ENCODE results near the gene NIPSNAP2.
A peak's percentile ranks its signal among the peaks of the same experiment; 100 is the strongest.
"Not testable (repeated sequence)": the region's sequence is repeated elsewhere in the genome, so short reads cannot be mapped to it uniquely, and the experiment has no call there.

The NIPSNAP2 gene

GRCh38 chr7:55964261-55965099 lies at the start of gene NIPSNAP2:
TSS of gene NIPSNAP2 (plus strand) at chr7:55964585. CDS start at chr7:55964610, 25 bp downstream.
- peak; percentile 80 for DNase-seq (ENCODE audit: low spot score)

GRCh38 chr7:55917771-55918170 lies 46.6 kb upstream of the NIPSNAP2 start:
- DNase-seq (ENCODE audit: low spot score): no peak

GRCh38 chr7:55928006-55928767 lies 36.2 kb upstream of the NIPSNAP2 start:
- DNase-seq (ENCODE audit: low spot score): no peak

- no peak for DNase-seq (ENCODE audit: low spot score)
Observed at GRCh38 chr7:55931421-55932151, 32.8 kb upstream of the NIPSNAP2 start.

GRCh38 chr7:55939514-55940123 lies 24.8 kb upstream of the NIPSNAP2 start:
- no peak for DNase-seq (ENCODE audit: low spot score)

GRCh38 chr7:55946545-55946944 lies 17.8 kb upstream of the NIPSNAP2 start:
- DNase-seq (ENCODE audit: low spot score): no peak

- DNase-seq (ENCODE audit: low spot score): peak; percentile 92
Observed at GRCh38 chr7:55951637-55952351, 12.6 kb upstream of the NIPSNAP2 start, which contains the start of gene MRPS17. TSS of gene MRPS17 (plus strand) at chr7:55951877. CDS start at chr7:55953196, 1,319 bp downstream.

GRCh38 chr7:55952352-55952671 lies 12.1 kb upstream of the NIPSNAP2 start:
- DNase-seq (ENCODE audit: low spot score): not testable (repeated sequence)

GRCh38 chr7:55953707-55954475 lies 10.5 kb upstream of the NIPSNAP2 start:
- no peak for DNase-seq (ENCODE audit: low spot score)

- DNase-seq (ENCODE audit: low spot score): no peak
Observed at GRCh38 chr7:55957190-55957589, 7.2 kb upstream of the NIPSNAP2 start.

GRCh38 chr7:55962014-55962413 lies 2.4 kb upstream of the NIPSNAP2 start:
- DNase-seq (ENCODE audit: low spot score): no peak

GRCh38 chr7:55963584-55964168 lies 709 bp upstream of the NIPSNAP2 start:
- DNase-seq (ENCODE audit: low spot score): no peak

GRCh38 chr7:55965100-55965470 lies 700 bp downstream of the NIPSNAP2 start:
- no peak for DNase-seq (ENCODE audit: low spot score)

- no peak for DNase-seq (ENCODE audit: low spot score)
Observed at GRCh38 chr7:55965805-55966421, 1.5 kb downstream of the NIPSNAP2 start.

- no peak for DNase-seq (ENCODE audit: low spot score)
Observed at GRCh38 chr7:55966851-55967250, 2.5 kb downstream of the NIPSNAP2 start.

- DNase-seq (ENCODE audit: low spot score): no peak
Observed at GRCh38 chr7:55969391-55969790, 5.0 kb downstream of the NIPSNAP2 start.

- DNase-seq (ENCODE audit: low spot score): no peak
Observed at GRCh38 chr7:55970561-55970960, 6.2 kb downstream of the NIPSNAP2 start.

GRCh38 chr7:55970978-55971377 lies 6.6 kb downstream of the NIPSNAP2 start:
- no peak for DNase-seq (ENCODE audit: low spot score)

GRCh38 chr7:55973747-55974250 lies 9.4 kb downstream of the NIPSNAP2 start:
- no peak for DNase-seq (ENCODE audit: low spot score)

Data from ecto neural progenitor cell (in vitro differentiated cells).